ENCODE measurements around the gene B4GALNT4. TPM values are rescaled to one million over a fixed set of nuclear protein-coding genes. Genes with fewer than 3 reads are reported as not detected.

Gene B4GALNT4
- total RNA-seq, 4 donors from 2014 or later = 1.8 to 39.7 (median 19.9) TPM

- Histone ChIP-seq H3K4me3 (no peak overlapping the region), H3K36me3 (no peaks in the 10 kb centered on the region), H3K4me1 (peaks cover 0 to 10% of the 10 kb centered on the region in 2 donors), H3K9me3 (no peaks in the 10 kb centered on the region), H3K27ac (no peak overlapping the region), H3K27me3 (peaks cover 0 to 4% of the 10 kb centered on the region in 2 donors)
- no peak for DNase-seq
- TF ChIP-seq POLR2A (IDR thresholded peaks at IDR 0.05) = no peak
- no peak for TF ChIP-seq CTCF (IDR thresholded peaks at IDR 0.05)
- intact Hi-C loops (cut with DNase I; ENCODE audit: low total_unique reads) = no loop called here
These were observed 33.9 kb downstream of the B4GALNT4 start for GRCh38 chr11:403021-403760.

GRCh38 chr11:403761-404431 lies 34.6 kb downstream of the B4GALNT4 start:
- Histone ChIP-seq H3K4me1 (peaks cover 0 to 10% of the 10 kb centered on the region in 2 donors), H3K27ac (no peak overlapping the region), H3K27me3 (peaks cover 0 to 1% of the 10 kb centered on the region in 2 donors), H3K4me3 (no peak overlapping the region), H3K9me3 (no peaks in the 10 kb centered on the region), H3K36me3 (no peaks in the 10 kb centered on the region)
- DNase-seq = no peak
- TF ChIP-seq POLR2A (IDR thresholded peaks at IDR 0.05) (no peak), CTCF (IDR thresholded peaks at IDR 0.05) (no peak)
- intact Hi-C loops (cut with DNase I; ENCODE audit: low total_unique reads) = no loop called here

- Histone ChIP-seq H3K27ac (no peak overlapping the region), H3K4me1 (peaks cover 0 to 10% of the 10 kb centered on the region in 2 donors)
These were observed 35.4 kb downstream of the B4GALNT4 start for GRCh38 chr11:404551-405264.

GRCh38 chr11:405323-405953 lies 36.1 kb downstream of the B4GALNT4 start:
- Histone ChIP-seq H3K27me3 (no peaks in the 10 kb centered on the region), H3K9me3 (no peaks in the 10 kb centered on the region), H3K4me3 (no peak overlapping the region), H3K27ac (no peak overlapping the region), H3K4me1 (peaks cover 0 to 8% of the 10 kb centered on the region in 2 donors), H3K36me3 (no peaks in the 10 kb centered on the region)
- peak in 1 of 2 donors; percentile 46 for DNase-seq
- TF ChIP-seq POLR2A (IDR thresholded peaks at IDR 0.05) (no peak), CTCF (IDR thresholded peaks at IDR 0.05) (no peak)
- intact Hi-C loops (cut with DNase I; ENCODE audit: low total_unique reads) = no loop called here

More at GRCh38 chr11:404551-405264, 35.4 kb downstream of the B4GALNT4 start:
- no peak overlapping the region for H3K4me3 ChIP-seq
- no peak for TF ChIP-seq CTCF (IDR thresholded peaks at IDR 0.05)
- no peak for TF ChIP-seq POLR2A (IDR thresholded peaks at IDR 0.05)
- intact Hi-C loops (cut with DNase I; ENCODE audit: low total_unique reads) = no loop called here
- H3K9me3 ChIP-seq = no peaks in the 10 kb centered on the region
- H3K27me3 ChIP-seq = no peaks in the 10 kb centered on the region
- H3K36me3 ChIP-seq = no peaks in the 10 kb centered on the region
- no peak for DNase-seq

Measured in uterus (tissue), 4 donors.